GM23338 (cell line): Measurements from ENCODE around the gene ATOSA.

Experiments used
- POLR2AphosphoS5 ChIP-seq: IDR thresholded peaks from 2 replicates; pipeline ENCODE4 v1.6.1; 2016; ENCODE audit warnings: antibody characterized with exemption, low read depth
- TF ChIP-seq, protein P1 (sequence below), 2 experiments: fragments of 200-600 bp in 1 of 2; sonication (generic) in 1 of 2; conservative IDR thresholded peaks; 2 replicates each; pipeline versions ENCODE4 v1.5.1 to v1.6.1; 2016 to 2017; ENCODE audit warnings: antibody characterized with exemption in 2 of 2, low read depth in 2 of 2, mild to moderate bottlenecking in 2 of 2, moderate library complexity in 1 of 2

- TF ChIP-seq POLR2AphosphoS5 = no peak
- TF ChIP-seq, protein P1, sequence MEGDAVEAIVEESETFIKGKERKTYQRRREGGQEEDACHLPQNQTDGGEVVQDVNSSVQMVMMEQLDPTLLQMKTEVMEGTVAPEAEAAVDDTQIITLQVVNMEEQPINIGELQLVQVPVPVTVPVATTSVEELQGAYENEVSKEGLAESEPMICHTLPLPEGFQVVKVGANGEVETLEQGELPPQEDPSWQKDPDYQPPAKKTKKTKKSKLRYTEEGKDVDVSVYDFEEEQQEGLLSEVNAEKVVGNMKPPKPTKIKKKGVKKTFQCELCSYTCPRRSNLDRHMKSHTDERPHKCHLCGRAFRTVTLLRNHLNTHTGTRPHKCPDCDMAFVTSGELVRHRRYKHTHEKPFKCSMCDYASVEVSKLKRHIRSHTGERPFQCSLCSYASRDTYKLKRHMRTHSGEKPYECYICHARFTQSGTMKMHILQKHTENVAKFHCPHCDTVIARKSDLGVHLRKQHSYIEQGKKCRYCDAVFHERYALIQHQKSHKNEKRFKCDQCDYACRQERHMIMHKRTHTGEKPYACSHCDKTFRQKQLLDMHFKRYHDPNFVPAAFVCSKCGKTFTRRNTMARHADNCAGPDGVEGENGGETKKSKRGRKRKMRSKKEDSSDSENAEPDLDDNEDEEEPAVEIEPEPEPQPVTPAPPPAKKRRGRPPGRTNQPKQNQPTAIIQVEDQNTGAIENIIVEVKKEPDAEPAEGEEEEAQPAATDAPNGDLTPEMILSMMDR (conservative IDR thresholded peaks at IDR 0.05; ENCODE audit: low read depth in 2 of 2) = no peak
Observed at GRCh38 chr15:52728899-52729298, 49.7 kb upstream of the ATOSA start.
